BLaER1 treated with 17β-estradiol and CSF1 and Interleukin-3, amounts not matched to agents 10 nM and 100 nM (cell line): ENCODE results near the gene ASTE1.

Experiments
- H3K27ac ChIP-seq, 11 experiments: shearing (Covaris generic); formaldehyde crosslinking; 2 replicates each; pipeline ENCODE4 v1.8.1; 2022
- H3K27me3 ChIP-seq, 11 experiments: shearing (Covaris generic); formaldehyde crosslinking; 2 replicates each; pipeline ENCODE4 v1.8.1; 2022
- H3K36me3 ChIP-seq, 11 experiments: shearing (Covaris generic); formaldehyde crosslinking; 2 replicates each; pipeline ENCODE4 v1.8.1; 2022
- H3K4me1 ChIP-seq, 10 experiments: shearing (Covaris generic); formaldehyde crosslinking; 2 replicates each; pipeline ENCODE4 v1.8.1; 2022
- H3K4me2 ChIP-seq, 11 experiments: shearing (Covaris generic); formaldehyde crosslinking; 2 replicates each; pipeline ENCODE4 v1.8.1; 2022
- H3K4me3 ChIP-seq, 10 experiments: shearing (Covaris generic); formaldehyde crosslinking; 2 replicates each; pipeline ENCODE4 v1.8.1; 2022
- H3K9ac ChIP-seq, 11 experiments: shearing (Covaris generic); formaldehyde crosslinking; 2 replicates each; pipeline ENCODE4 v1.8.1; 2022
- H3K9me3 ChIP-seq, 11 experiments: shearing (Covaris generic); formaldehyde crosslinking; replicated peaks in 1 of 11; 2 replicates each; pipeline ENCODE4 v1.8.1; 2022
- H4K20me1 ChIP-seq, 11 experiments: shearing (Covaris generic); formaldehyde crosslinking; 2 replicates each; pipeline ENCODE4 v1.8.1; 2022
- Cebpa-rat ChIP-seq, 11 experiments: shearing (Covaris generic); IDR thresholded peaks; 2 replicates each; pipeline ENCODE4 v1.8.1; 2022

ASTE1 gene

DNA sequence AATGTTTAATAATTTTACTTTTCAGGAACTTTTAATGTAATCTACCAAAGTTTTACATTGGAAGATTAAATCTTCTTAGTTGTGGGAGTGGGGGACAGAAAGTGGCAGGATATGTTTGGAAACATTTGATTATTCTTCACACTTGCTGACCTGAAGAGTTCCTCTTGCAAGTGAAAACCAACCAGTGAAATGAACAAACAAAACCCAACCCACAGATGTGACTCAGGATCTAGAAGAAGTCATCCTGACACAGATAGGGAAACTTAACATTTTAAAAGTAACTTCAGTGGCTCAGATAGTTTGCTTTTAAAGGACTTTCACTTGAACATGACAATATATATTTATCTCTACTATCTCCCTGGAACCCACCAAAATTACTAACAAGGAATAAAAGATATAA, 55.4 kb downstream of the ASTE1 start:
- Histone ChIP-seq H3K27me3 (no peaks in the 10 kb centered on the region), H3K4me3 (no peak overlapping the region), H3K4me2 (no peak overlapping the region), H3K27ac (no peak overlapping the region), H4K20me1 (no peaks in the 10 kb centered on the region), H3K9me3 (peaks cover 0 to 9% (median 7%) of the 10 kb centered on the region in 11 experiments; a peak in 10 of 22 replicates), H3K4me1 (no peaks in the 10 kb centered on the region), H3K36me3 (peaks cover 48 to 97% (median 81%) of the 10 kb centered on the region in 11 experiments), H3K9ac (no peak overlapping the region)
- TF ChIP-seq Cebpa-rat (IDR thresholded peaks at IDR 0.05): no peak

DNA sequence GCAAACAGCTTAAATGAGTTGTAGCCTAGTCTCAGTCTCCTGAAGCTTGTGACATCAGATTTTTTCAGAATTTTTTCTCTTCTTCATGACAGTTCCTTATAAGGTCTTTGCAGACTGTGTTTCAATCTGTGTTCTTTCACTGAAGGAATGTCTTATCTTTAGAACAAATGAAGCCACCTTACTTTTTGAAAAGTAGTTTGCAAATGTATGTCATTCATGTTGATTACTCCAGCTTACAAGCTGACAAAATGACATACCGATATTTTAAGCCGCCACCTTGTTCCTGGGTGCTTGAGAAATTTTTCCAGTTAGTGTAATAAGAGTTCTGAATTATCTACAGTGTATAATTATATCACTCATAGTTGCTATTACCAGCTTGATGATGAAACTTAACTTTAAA, 57.0 kb downstream of the ASTE1 start:
- Histone ChIP-seq H3K4me2 (no peak overlapping the region), H3K27me3 (no peaks in the 10 kb centered on the region), H3K4me1 (no peaks in the 10 kb centered on the region), H3K9me3 (peaks cover 0 to 9% (median 7%) of the 10 kb centered on the region in 11 experiments; a peak in 10 of 22 replicates), H3K36me3 (peaks cover 57 to 97% (median 85%) of the 10 kb centered on the region in 11 experiments), H3K9ac (no peak overlapping the region), H3K4me3 (no peak overlapping the region), H4K20me1 (no peaks in the 10 kb centered on the region), H3K27ac (no peak overlapping the region)
- TF ChIP-seq Cebpa-rat (IDR thresholded peaks at IDR 0.05): no peak

DNA sequence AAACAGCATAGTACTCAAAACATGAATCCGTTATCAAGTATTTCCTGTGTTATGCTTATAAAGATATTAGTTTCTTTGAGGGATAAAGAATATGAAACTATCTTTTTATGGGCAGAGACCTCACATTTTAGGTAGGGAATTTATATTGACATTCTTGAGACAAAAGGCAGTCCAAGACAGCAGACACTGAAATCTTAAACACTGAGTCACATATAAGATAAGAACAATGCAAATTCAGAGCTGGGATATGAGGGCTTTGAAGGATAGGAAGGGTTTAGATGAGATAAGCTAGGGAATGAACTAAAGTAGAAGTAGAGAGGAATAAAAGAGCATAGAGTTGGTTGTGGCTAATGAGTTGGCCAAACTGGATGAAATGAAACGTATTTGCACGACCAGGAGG, 58.4 kb downstream of the ASTE1 start:
- no peaks in the 10 kb centered on the region for H3K27me3 ChIP-seq
- no peak overlapping the region for H3K4me2 ChIP-seq
- no peak overlapping the region for H3K27ac ChIP-seq
- H3K9ac ChIP-seq: no peak overlapping the region
- peaks cover 0 to 9% (median 7%) of the 10 kb centered on the region in 11 experiments; a peak in 10 of 22 replicates for H3K9me3 ChIP-seq
- peaks cover 66 to 95% (median 89%) of the 10 kb centered on the region in 11 experiments for H3K36me3 ChIP-seq
- H4K20me1 ChIP-seq: no peaks in the 10 kb centered on the region
- no peak overlapping the region for H3K4me3 ChIP-seq
- H3K4me1 ChIP-seq: no peaks in the 10 kb centered on the region
- no peak for TF ChIP-seq Cebpa-rat (IDR thresholded peaks at IDR 0.05)

DNA sequence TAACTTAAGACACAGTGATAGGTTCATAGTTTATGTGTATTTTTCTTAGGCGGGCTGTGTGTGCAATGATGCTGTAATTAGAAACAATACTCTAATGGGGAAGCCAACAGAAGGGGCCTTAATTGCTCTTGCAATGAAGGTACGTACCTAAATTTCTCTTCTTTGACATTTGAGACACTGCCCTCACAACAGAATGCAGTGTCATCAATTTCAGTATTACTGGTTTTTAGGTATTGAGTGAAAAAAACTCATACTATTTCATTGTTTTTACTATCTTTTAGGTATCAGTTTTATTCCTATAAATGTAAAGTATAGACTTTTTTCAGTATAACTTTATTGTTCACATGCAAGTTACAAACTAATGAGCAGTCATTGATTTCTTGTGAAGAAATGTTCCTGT, 59.3 kb downstream of the ASTE1 start:
- Histone ChIP-seq H3K4me2 (no peak overlapping the region), H3K9me3 (peaks cover 0 to 9% (median 7%) of the 10 kb centered on the region in 11 experiments; a peak in 10 of 22 replicates), H3K9ac (no peak overlapping the region), H3K4me3 (no peak overlapping the region), H3K4me1 (no peaks in the 10 kb centered on the region), H3K27me3 (no peaks in the 10 kb centered on the region), H3K27ac (no peak overlapping the region), H4K20me1 (no peaks in the 10 kb centered on the region), H3K36me3 (peaks cover 64 to 99% (median 88%) of the 10 kb centered on the region in 11 experiments)
- no peak for TF ChIP-seq Cebpa-rat (IDR thresholded peaks at IDR 0.05)

DNA sequence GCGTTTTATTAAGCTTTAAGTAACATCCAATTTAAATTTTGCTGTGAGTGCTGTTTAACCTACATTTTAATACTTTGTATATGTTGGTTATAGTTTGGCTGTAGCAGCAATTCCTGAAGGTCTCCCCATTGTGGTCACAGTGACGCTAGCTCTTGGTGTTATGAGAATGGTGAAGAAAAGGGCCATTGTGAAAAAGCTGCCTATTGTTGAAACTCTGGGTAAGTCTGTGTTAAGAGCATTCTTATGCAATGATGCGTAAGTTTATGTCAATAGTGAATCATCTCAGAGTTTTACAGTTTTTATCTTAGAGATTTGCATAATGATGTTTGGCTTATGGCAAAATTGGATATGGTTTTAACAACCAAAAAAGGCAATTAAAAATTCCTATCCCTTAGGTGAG, 62.7 kb downstream of the ASTE1 start:
- no peaks in the 10 kb centered on the region for H3K4me1 ChIP-seq
- H3K4me3 ChIP-seq: no peak overlapping the region
- no peaks in the 10 kb centered on the region for H3K9me3 ChIP-seq
- no peak overlapping the region for H3K9ac ChIP-seq
- TF ChIP-seq Cebpa-rat (IDR thresholded peaks at IDR 0.05): no peak
- no peak overlapping the region for H3K4me2 ChIP-seq
- no peak overlapping the region for H3K27ac ChIP-seq
- H3K36me3 ChIP-seq: peaks cover 58 to 99% (median 88%) of the 10 kb centered on the region in 11 experiments
- H3K27me3 ChIP-seq: no peaks in the 10 kb centered on the region
- no peaks in the 10 kb centered on the region for H4K20me1 ChIP-seq
